ELF-1 (cell line): ENCODE measurements around the gene NHLRC2.
"Not testable (repeated sequence)": the region's sequence is repeated elsewhere in the genome, so short reads cannot be mapped to it uniquely, and the experiment has no call there.

ENCODE experiments used
- DNase-seq: peaks from one replicate; pipeline ENCODE4 v3.0.0-alpha.2; 2016; ENCODE audit warnings: low read depth, low spot score

The NHLRC2 gene

DNA sequence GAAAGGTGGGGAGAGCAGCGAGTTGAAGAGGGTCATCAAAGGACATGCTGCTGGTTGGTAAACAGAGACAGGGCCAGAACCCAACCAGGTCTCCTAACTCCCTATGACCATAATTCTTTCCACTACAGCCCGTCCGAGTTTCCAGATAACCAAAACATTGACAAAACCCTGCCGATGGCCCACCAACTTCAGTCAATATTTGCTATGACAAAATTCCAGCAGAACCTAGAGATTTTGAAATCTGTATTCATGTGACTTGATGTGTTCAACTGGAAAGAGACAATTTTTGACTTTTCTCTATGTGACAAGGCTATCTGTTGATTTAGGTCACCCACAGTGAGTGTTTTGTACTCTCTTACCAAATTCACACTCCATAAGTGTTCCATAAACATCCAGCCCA is 86.7 kb downstream of the NHLRC2 start:
- no peak for DNase-seq

DNA sequence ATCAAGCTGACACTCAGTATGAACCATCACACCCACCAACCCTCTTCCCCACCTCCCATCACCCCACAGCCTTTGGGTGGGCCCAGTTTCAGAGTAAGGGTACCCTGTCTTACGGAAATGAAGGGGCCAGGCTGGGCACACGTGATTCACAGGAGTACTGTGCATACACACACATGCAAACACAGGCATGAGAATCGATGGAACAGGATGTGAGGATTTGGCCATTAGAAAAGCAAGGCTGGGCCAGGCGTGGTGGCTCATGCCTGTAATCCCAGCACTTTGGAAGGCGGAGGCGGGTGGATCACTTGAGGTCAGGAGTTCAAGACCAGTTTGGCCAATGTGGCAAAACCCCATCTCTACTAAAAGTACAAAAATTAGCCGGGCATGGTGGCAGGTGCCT is 88.7 kb downstream of the NHLRC2 start:
- DNase-seq, result not testable (repeated sequence)

DNA sequence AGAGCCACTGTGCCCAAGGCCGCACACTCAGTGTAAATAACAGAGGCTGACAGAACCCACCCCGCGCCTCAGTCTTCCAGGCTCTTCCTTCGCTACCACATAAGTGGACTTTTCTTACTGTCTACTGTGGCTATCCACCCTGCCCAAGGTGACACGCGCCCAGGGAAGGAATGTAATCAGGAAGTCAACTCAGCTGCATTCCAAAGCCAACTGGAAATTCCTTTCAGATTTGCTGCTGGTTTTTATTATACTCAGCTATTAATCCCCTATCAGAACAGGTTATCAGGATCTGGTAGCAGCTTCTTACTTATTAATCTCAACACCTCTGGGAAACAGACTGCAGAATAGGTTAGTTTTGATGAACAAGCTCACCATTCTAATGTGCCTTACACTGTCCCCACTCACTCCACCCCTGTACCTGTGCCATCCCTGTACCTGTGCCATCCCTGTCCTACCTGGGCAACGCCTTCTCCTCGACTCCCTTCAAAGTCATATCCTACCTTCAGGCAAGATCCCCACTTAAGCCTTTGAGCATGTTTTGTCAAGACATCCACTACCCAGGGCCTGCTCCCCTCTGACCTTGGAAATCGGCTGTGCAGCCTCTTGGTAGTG is 90.7 kb downstream of the NHLRC2 start:
- no peak for DNase-seq

DNA sequence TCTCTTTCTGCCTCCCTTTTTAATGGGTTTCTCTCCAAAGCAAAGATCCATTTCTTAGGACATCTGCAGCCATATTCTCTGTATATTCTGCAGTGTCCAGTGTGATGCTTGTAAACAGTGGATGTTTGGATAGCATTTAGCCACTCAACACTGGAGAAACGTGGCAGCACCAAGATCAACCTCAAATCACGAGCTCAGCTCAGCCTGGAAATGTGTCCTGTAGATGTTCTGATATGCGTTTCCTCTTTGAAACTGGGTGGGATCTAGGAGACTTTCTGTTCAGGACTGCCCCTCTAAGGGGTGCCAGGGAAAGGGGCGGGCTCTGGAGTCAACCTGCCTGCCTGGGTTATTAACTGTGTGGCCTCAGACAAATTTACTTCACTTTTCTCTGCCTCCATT is 91.2 kb downstream of the NHLRC2 start:
- DNase-seq, result no peak

DNA sequence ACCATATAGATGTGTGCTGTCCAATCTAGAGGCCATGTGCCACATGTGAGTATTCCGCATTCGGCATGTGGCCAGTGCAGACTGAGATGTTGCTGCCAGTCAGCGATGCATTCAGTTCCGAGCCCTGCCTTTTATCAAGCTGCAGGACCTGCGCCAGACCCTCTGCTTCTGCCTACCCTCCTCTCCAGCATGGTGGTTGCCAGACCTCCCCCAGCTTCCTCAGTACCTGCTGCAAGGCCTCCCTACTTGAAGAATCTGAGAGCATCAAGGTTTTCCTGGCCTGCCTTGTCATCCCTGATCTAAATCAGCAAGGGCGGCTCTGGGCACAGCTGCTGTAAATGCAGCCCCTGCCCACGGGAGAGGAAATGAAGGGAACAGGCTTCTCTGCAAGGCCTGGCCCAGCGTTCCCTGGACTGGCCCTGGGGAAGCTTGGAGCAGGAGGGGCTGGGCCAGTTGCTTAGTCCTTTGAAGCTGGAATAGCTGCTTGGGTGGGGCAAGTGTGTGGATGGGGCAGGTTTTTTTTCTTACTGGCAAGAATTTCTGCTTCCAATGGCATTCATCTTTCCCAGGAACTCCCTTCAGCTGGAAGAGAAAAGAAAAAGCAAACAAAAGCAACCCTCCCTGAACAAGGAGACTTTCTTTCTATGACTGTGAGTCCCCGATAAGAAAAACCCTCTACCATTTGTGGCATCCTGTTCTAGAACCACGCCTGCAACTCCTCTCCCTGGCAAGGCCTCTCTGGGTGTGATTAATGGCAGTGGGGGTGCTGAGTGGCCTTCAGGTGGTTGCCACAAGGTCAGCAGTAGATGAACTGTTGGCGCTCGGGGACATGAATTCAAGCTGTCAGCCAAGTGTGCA is 93.0 kb downstream of the NHLRC2 start:
- DNase-seq, result no peak

DNA sequence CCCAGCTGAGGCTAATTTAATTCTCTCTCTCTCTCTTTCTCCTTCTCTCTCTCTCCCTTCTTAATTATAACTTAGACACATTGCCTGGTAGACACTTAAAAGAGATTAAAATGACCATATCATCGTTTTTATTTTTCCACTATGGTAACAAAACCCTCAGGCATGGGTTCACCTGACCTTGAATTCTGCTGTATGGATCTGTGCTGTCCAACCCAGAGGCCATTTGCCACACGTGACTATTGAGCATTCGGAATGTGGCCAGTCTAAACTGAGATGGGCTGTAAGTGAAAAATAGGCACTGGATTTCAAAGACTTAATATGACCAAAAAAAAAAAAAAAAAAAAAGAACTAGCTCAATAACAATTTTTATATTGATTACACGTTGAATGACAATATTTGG is 93.6 kb downstream of the NHLRC2 start:
- no peak for DNase-seq

DNA sequence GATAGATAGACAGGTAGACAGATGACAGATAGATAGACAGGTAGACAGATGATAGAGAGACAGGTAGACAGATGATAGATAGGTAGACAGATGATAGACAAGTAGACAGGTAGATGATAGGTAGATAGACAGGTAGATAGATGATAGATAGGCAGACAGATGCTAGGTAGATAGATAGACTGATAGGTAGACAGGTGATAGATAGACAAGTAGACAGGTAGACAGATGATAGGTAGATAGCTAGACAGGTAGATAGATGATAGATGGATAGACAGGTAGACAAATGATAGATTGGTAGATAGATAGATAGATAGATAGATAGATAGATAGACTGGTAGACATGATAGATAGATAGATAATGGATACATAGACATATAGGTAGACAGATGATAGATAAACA is 95.8 kb downstream of the NHLRC2 start:
- DNase-seq, result no peak

DNA sequence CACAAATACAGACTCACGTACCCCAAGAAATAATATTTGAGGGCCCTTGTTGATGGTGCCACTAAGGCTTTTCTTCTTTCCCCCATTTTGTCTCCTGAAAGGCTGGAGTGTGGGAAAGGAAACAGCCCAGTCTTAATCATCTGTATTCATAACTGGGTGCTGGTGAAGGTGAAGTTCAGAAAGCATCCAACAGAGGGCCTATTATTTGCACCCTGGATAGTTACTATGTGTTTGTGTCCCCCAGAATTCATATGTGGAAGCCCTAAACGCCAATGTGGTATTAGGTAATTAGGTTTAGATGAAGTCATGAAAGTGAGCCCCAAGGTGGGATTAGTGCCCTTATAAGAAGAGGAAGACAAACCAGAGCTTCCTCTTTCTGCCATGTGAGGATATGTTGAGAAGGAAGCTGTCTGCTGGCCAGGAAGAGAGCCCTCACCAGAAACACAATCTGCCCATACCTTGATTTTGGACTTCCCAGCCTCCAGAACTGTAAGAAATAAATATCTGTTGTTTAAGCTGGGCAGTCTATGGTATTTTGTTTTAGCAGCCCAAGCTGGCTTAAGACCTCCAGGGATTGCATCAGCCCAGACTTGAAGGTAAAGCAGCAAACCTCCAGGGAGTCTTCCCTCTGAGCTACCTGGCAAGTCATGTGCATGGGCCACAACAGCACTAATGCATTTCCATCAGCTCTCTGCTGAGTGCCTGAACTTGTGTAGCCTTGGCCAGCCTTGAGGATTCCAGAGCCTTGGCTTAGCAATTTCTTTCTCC is 99.2 kb downstream of the NHLRC2 start:
- DNase-seq, result no peak

DNA sequence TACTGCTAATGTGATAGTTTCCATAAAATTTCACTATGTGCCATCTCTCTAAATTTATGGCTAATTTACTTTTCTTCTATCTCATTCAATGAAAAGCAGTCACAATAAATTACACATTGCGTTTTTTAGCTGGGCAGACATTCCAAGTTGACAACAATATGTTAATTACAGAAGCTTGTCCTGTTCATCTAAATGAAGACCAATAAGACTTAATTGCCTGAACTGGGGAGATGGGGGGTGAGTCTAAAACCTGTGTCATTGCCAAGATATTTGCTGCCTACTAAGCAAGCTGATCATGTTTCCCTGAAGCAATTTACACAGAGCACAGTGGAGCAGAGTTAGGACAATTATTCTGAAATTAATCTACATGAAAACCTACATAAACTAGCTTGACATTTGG is 99.9 kb downstream of the NHLRC2 start:
- no peak for DNase-seq

DNA sequence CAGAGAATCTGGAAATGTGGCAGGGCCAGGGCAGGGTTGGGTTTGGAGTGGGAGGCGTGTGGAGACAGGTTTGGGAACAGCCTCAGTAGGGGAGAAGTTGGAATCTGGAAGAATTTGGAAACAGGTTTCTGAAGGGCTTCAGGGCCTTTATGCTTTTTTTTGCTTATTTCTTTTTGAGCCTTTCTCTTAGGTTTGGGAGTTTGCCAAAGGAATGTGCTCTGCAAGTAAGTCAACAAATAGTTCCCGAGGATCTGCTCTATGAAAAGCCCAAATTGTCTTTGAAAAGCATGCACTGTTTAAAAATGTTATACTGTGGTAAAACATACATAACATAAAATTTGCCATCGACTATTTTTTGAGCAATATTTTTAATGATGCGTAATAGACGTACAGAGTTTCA is 102.6 kb downstream of the NHLRC2 start:
- DNase-seq, result no peak

DNA sequence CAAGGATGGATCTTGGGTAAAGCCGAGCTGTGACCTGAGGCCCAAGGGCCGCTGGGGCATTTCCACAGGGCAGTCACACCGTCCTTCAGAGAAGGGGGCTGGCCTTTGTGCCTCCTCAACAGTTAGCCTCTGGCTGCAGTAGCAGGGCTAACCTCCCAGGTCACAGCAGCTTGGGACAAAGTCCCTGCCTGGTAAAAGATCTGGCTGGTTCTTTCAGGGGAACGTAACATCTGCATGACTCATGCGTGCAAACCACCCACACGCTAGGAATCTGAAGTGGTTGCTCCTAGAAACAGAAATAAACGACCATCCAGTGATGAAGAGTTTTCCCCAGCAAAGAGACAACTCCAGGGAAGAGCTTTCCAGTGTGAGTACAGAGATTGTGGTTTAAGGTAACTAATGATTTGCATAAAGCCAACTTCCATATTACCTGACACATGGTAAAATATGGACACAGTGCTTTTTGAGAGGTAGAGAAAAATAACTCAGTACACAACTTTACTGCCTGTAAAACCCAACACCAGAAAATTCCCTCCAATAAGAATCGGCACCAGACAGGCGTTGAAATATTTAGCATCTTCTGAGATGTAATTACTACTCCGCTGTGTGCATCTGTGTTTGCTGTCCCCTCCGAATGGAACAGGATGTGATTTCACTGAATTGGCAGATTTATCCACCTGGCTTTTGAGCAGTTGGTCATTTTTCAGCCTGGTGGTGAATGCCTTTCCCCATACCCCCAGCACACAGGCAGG is 104.3 kb downstream of the NHLRC2 start:
- DNase-seq, result peak; percentile 46

DNA sequence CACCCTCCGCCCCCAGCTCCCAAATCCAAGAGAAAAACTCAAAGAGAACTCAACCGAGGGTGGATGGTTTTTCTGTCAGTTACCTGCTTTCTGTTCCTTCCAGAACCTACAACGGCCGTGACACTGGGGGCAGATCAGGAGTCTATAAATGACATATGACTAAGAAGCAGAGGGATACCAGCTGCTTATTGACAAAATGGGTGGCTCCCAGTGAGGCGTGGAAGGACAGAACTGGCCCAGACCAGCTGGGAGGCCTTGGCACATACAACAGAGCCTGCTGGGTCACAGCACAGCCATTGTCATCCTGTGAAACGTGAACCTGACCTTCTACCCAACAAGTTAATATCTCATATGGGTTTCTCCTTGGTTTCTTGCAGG is 104.9 kb downstream of the NHLRC2 start:
- DNase-seq, result no peak

DNA sequence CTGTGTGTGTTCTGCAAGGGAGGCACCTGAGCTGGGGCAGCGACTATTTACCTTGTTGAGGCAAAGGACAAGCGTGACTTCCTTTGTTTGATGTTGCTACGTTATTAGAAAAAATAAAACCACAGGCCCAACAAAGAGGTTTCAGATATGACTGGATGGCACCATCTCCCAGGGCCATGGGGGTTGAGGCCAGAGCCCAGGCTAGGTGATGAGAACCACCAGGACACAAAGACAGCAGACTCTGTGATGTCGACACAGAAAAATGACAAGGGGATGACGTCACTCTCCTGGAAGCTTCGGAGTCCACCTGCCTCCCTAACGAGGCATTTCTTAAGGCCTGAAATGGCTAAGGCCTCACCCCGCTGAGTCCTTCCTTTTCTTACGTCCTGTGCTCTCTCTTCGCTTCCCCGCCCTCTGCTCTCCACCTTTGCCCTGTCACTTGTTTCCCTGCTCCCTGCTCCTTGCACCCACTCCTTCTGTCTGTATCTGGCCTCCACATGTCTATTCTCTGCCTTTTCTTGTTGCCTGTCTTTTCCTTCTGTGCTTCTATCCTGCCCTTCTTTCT is 106.2 kb downstream of the NHLRC2 start:
- peak; percentile 44 for DNase-seq

DNA sequence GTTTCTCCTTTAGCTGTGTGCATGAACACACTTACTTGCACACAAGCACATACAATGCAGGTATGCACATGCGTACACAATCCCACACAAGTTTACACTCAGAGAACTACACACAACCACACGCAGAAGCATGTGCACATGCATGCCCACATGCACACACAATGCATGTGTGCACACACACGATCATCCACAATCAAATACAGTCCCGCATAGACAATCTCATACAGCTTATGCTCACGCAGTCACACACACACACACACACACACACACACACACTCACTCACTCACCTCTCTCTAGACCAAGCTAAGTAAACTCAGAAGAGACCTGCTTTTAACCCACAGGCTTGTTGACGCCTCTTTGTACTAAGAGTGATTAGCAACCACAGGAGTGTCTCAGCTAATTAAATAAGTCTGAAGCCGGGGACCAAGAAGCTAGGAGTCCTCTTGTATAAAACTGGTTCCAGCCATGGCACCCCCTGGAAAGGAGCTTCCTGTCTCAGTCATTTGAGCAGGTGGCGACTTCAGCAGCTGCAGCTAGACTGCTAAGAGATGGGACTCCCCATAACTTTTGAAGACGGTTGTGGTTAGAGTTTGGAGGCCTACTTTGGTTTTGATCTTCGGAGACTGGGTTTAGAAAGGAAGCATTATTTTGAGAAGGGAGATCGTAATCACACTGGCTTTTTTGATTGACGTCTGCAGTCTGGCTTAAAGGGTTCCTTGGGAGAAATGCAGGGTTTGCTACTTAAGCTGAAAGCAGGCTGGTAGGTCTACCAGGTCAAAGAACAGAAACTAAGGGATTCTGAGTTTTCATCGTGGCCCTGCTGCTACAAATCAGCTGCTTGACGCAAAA is 106.9 kb downstream of the NHLRC2 start:
- DNase-seq, result no peak

DNA sequence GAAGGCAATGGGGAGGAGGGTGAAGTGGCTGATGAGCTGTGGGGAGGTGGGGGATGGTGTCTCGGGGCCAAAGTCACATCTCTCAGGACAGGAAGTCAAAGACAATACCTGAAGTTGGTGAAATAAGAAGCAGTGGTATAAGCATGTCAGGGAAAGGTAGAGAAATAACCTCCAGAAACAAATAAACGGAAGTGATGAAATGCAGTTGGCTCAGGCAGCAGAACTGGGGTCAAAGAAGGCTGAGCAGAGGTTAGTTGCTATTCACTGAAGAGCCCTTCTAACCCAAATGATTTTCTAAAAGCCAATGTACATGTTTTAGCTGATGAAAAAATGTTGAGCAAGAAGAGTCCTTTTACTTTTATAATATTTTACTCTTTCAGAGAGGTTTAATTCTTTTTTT is 110.6 kb downstream of the NHLRC2 start:
- no peak for DNase-seq

DNA sequence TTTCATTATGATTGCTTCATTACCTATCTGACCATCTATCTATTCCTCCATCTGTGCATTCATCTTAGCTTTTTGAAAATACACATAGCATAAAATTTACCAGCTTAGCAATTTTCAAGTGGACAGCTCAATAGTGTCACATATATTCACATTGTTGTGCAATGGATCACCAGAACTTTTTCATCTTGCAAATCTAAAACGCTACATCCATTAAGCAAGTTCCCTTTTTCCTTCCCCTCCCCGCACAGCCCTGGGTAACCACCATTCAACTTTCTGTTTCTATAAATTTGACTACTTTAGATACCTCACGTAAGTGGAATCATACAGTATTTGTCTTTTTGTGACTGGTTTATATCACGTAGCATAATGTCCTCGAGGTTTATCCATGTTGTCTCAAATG is 111.2 kb downstream of the NHLRC2 start:
- DNase-seq, result no peak
